NCI-H446 treated with DMSO at 0.1 percent for 48 hours (cell line): ENCODE data around the gene TUBA1C.
"Not testable (repeated sequence)": the region's sequence is repeated elsewhere in the genome, so short reads cannot be mapped to it uniquely, and the experiment has no call there.

ENCODE experiments used
- DNase-seq: peaks from one replicate; lab custom pipeline; 2025; lab: John Stamatoyannopoulos, UW

Gene TUBA1C

GRCh38 chr12:49255857-49256637 is 8.8 kb upstream of the TUBA1C start:
- DNase-seq = no peak

- DNase-seq = not testable (repeated sequence)
These were observed 7.2 kb upstream of the TUBA1C start for GRCh38 chr12:49257508-49258184.

- DNase-seq = no peak
These were observed 5.4 kb upstream of the TUBA1C start for GRCh38 chr12:49259452-49259851.

DNA sequence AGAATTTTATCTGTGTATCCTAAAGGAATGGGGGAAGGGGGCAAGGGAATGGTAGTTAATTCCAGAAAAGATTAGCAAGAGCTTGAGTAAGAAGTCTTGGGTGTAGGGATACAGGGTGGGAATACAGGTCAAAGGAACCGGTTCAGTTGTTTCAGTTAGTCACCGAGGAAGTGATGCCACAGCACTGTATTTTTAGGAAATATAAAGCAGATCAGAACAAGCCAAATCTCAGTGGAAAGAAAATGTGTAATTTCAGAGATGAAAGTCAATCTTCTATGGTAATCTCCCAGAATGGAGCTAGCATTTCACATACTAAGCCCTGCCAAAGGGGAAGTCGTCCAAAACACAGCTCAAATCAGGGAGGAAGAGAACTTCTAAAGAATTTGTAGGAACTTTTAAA is 4.7 kb upstream of the TUBA1C start:
- DNase-seq = no peak

DNA sequence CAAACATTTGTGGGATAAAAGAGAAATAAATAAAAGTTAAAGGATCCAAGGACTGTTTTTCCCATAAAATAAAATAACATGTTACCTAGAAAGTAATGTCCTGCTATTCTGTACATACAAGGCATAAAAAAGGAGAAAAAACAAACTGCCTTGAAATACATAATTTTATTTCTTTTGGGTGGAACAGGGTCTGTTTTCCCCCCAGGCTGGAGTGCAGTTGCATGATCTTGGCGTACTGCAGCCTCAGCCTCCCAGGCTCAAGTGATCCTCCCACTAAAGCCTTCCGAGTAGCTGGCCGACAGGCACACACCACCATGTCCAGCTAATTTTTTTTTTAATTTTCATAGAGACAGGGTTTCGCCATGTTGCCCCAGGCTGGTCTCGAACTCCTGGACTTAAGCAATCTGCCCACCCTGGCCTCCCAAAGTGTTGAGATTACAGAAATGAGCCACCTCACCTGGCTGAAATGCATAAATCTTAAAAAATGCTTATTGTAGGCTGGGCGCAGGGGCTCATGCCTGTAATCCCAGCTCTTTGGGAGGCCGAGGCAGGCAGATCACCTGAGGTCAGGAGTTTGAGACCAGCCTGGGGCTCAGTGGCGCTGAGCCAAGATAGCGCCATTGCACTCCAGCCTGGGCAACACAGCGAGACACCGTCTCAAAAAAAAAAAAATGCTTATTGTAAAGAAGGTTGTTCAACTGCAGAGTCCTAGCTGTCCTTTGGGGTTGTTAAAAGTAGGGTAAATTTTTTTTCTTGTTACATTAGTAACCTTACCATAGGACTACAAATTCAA is 4.1 kb upstream of the TUBA1C start:
- no peak for DNase-seq

DNA sequence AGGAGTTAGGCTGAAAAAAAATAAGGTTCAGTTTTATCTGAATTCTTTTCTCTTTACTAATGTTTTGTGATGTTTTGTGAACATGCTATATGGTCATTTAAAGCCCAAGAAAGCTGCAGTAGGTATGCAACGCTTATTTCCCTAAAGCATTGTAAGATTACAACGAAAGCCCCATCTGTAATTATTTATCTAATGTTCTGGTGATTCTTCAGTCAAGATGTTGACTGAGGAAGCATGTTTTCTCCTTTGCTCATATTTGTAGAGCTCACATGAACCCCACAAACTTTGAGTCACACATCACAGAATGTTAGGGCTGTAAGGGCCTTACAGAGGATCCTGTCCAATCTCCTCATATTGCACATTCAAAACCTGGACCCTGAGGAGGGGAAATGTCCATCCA is 3.2 kb upstream of the TUBA1C start:
- no peak for DNase-seq

- DNase-seq = no peak
These were observed 1.5 kb upstream of the TUBA1C start for GRCh38 chr12:49263400-49263763.

GRCh38 chr12:49264466-49264872 is 413 bp upstream of the TUBA1C start:
- no peak for DNase-seq

GRCh38 chr12:49269191-49269590 is 4.3 kb downstream of the TUBA1C start:
- not testable (repeated sequence) for DNase-seq

DNA sequence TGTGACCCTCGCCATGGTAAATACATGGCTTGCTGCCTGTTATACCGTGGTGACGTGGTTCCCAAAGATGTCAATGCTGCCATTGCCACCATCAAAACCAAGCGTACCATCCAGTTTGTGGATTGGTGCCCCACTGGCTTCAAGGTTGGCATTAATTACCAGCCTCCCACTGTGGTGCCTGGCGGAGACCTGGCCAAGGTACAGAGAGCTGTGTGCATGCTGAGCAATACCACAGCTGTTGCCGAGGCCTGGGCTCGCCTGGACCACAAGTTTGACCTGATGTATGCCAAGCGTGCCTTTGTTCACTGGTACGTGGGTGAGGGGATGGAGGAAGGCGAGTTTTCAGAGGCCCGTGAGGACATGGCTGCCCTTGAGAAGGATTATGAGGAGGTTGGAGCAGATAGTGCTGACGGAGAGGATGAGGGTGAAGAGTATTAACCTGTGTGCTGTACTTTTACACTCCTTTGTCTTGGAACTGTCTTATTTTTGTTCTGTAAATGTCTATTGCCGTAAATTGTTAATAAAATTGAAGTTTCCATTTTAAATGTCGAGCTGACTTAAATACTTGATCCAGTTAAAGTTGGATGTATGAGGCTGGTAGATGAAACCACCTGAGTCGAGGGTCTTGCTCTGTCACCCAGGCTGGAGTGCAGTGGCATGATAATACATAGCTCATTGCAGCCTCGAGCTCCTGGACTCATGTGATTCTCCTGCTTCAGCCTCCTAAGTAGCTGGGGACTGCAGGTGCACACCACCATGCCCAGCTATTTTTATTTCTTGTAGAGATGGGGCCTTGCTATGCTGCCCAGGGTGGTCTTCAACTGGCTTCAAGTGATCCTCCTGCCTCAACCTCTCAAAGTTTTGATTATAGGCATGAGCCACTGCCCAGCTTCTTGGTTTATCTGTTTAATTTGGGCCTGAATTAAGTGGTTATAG is 8.2 kb downstream of the TUBA1C start:
- no peak for DNase-seq

GRCh38 chr12:49273726-49274395 is 9.0 kb downstream of the TUBA1C start:
- DNase-seq = no peak

DNA sequence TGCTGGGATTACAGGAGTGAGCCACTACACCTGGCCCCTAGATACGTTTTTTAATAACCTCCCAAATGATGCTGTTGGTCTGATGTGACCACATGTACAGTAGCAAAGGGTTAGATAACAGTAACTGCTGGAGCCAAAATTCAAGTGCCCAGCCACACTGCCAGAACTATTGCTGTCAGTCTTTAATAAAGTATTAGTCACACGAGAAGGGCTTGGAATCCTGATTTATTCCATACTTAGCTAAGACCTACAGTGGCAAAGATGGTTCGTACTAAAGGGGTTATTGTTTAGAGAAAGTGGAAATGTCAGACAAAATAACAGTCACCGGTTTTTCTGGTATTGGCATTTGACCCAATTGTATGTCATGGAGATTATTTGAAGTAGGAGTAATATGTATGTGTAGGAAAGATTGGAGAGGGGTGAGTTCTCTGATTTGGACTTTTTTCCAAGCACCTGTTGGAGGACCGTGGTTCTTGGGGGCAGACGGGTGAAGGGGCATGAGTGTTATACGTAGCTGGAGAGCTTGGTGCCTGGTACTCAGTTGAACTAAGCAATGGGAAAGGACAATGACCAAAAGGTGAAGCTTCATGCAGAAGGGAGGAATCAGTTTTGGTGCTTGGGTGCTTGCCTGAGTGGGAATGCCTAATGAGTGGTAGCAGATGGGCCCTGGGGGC is 9.7 kb downstream of the TUBA1C start:
- DNase-seq = no peak

- DNase-seq = no peak
These were observed 11.7 kb downstream of the TUBA1C start for GRCh38 chr12:49276304-49277290.

DNA sequence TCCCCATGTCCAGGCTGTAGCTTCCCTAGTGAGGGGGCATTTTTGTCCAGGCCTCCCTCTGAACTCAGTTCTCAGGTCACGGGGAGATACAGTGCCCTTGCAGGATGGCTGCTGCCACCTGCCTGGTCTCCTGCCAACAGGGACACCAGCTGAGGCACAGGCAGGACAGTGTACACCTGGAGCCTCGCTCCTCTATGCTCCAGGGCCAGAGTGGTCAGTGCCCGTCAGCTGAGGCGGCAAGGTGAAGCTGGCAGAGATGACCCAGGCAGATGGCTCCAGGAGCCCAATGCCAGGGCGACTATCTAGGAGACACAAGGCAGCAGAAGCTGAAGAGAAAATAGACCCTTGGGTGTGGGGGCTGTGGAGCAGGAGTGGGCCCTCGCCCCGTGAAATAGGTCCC is 12.6 kb downstream of the TUBA1C start:
- DNase-seq = no peak

DNA sequence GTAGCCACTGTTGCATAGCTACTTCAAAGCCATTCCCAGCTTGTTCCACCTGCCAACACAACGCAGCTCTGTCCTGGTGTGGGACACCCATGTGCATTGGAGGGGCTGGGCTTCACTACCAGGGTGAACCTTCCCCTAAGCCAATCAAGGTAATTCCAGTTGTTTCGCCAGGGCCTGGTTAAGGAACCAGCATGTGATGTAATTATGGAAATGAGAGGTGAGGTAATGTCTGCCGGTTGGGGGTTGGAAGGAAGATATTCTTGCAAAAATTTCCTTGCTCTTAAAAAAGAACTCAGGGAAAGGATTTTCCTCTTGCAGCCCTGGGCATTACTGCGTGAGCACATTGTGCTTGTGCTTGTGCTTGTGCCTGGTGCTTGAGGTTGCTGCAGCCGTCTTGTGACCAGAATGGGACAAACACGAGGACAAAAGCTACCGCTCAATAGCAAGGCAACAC is 14.9 kb downstream of the TUBA1C start:
- no peak for DNase-seq

DNA sequence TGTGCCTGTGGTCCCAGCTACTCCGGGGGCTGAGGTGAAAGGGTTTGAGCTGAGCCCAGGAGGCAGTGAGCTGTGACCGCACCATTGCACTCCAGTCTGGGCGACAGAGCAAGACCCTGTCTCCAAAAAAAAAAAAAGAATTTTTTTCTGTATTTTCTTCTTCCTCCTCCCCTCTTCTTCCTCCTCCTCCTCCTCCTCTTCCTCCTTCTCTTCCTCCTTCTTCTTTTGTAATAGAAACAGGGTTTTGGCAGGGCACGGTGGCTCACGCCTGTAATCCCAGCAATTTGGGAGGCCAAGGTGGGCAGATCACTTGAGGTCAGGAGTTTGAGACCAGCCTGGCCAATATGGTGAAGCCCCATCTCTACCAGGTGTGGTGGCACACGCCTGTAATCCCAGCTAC is 15.7 kb downstream of the TUBA1C start:
- not testable (repeated sequence) for DNase-seq

GRCh38 chr12:49282302-49282701 is 17.4 kb downstream of the TUBA1C start:
- DNase-seq = no peak

DNA sequence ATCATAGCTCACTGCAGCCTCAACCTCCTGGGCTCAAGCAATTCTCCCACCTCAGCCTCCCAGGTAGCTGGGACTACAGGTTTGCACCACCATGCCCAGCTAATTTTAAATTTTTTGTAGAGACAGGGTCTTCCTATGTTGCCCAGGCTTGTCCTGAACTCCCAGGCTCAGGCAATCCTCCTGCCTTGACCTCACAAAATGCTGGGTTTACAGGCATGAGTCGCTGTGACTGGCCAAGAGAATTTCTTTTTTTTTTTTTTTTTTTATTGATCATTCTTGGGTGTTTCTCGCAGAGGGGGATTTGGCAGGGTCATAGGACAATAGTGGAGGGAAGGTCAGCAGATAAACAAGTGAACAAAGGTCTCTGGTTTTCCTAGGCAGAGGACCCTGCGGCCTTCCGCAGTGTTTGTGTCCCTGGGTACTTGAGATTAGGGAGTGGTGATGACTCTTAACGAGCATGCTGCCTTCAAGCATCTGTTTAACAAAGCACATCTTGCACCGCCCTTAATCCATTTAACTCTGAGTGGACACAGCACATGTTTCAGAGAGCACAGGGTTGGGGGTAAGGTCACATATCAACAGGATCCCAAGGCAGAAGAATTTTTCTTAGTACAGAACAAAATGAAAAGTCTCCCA is 18.0 kb downstream of the TUBA1C start:
- not testable (repeated sequence) for DNase-seq
